Choroid plexus epithelial cell (primary cell): ENCODE results near the gene KCTD7.
"Not testable (repeated sequence)": the region's sequence is repeated elsewhere in the genome, so short reads cannot be mapped to it uniquely, and the experiment has no call there.

Experiments used
- DNase-seq: peaks from one replicate; pipeline ENCODE4 v3.0.0-alpha.2; 2010; ENCODE audit warnings: low read depth
- H3K4me3 ChIP-seq: 2 replicates; pipeline ENCODE4 v1.5.1; 2011; ENCODE audit warnings: low read depth, mild to moderate bottlenecking, control low read depth, low read length, moderate library complexity
- CTCF ChIP-seq: conservative IDR thresholded peaks from 2 replicates; pipeline ENCODE4 v1.5.1; 2011; ENCODE audit warnings: low read depth, mild to moderate bottlenecking, control low read depth, inconsistent platforms, low read length, moderate library complexity

The KCTD7 gene

GRCh38 chr7:66668112-66668511 lies 39.4 kb downstream of the KCTD7 start:
- no peak for DNase-seq
- TF ChIP-seq CTCF, result no peak
- no peak overlapping the region for H3K4me3 ChIP-seq

DNA sequence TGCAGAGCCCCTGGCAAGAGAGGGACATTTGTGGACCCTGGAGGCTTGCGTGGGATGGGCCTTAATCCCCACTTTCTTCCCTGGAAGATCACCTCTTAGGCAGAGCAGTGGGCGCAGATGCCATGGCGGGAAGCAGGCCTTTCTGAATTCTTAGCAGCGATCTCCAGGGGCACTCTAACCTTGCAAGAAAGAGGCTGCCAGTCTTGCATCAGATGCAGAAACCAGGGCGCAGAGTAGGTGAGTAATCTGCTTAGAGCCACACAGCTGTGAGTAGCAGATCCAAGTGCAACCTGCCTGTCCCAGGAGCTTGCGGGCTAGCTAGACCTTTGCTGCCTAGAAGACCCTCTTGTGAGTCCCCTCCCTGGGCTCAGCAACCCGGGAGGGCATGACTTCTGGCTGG lies 40.0 kb downstream of the KCTD7 start:
- no peak for DNase-seq
- TF ChIP-seq CTCF, result no peak

GRCh38 chr7:66669088-66669487 lies 40.4 kb downstream of the KCTD7 start:
- no peak overlapping the region for H3K4me3 ChIP-seq
- DNase-seq, result no peak
- TF ChIP-seq CTCF, result no peak

More for the DNA sequence above, 40.0 kb downstream of the KCTD7 start:
- H3K4me3 ChIP-seq, result no peak overlapping the region

DNA sequence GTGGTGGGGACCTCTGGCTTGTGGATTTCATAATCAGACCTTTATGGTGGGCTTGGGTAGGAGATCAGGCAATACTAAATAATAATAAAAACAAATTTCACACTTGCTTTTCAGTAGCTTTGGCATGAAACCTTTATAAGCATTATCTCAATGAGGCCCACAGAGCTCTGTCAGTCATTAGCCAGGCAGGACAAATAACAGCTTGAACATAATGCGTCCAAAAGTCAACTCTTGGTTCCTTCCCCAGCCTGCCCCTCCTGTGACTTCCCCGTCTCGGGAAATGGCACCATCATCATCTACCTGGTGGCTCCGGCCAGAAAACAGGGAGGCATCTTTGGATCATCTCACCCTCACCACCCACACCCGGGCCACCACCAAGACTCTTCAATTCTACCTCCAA lies 40.8 kb downstream of the KCTD7 start:
- DNase-seq, result no peak
- no peak overlapping the region for H3K4me3 ChIP-seq
- TF ChIP-seq CTCF, result no peak

GRCh38 chr7:66671034-66671433 lies 42.4 kb downstream of the KCTD7 start:
- no peak for DNase-seq
- TF ChIP-seq CTCF, result no peak
- H3K4me3 ChIP-seq, result no peak overlapping the region

DNA sequence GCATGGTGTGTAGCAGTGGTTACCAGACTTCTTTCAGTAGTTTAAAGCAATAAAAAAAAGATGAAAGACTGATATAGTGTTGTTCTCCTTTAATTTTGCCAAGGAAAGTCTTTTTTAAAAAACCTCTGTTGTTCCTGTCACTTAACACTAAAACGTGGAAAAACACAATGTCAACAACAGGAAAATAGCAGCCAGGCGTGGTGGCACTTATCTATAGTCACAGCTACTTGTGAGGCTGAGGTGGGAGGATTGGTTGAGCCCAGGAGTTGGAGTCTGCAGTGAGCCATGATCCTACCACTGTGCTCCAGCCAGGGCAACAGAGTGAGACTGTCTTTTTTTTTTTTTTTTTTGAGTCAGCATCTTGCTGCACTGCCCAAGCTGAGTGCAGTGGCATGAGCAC lies 42.8 kb downstream of the KCTD7 start:
- DNase-seq, H3K4me3 ChIP-seq: not testable (repeated sequence)

- not testable (repeated sequence) for H3K4me3 ChIP-seq
These were observed 43.9 kb downstream of the KCTD7 start for GRCh38 chr7:66672432-66673123.

DNA sequence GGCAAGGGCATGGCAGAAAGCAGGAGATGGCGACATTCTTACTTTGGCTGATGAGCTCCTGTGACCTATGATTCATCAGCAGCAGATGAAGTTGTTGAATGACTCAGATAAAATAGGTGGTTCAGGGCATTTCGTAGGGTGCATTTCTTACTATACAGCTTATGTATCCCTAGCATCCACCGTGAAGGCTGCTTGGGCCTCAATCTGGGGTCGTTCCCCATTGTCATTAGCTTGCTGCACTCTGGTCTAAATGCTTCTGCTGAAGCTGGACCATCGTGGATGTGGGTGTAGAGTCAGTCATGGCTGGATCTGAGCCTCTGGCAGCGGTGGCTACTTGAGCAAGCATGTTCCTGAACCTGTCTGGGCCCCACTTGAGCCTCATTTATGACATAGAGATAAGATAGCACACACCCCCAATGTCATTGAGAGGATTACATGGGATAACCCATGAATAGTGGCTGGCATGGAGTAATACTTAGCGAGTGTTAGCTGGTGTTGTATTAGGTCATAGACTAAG lies 44.5 kb downstream of the KCTD7 start:
- H3K4me3 ChIP-seq, result not testable (repeated sequence)
- DNase-seq, result peak; percentile 41

More at GRCh38 chr7:66672432-66673123, 43.9 kb downstream of the KCTD7 start:
- DNase-seq, result not testable (repeated sequence)
